Measurements from ENCODE around the gene SLC22A6. TPM values are rescaled to one million over a fixed set of nuclear protein-coding genes. Genes with fewer than 3 reads are reported as not detected.

Gene SLC22A6
- total RNA-seq, 4 donors from 2014 or later = not detected

- WGBS, 2 donors = 75 to 76% methylated on average over 5 of the region's 5 CpGs
- no peak for TF ChIP-seq POLR2A (IDR thresholded peaks at IDR 0.05)
- Histone ChIP-seq H3K9me3 (no peaks in the 10 kb centered on the region), H3K27ac (no peak overlapping the region), H3K36me3 (no peaks in the 10 kb centered on the region), H3K4me1 (peaks cover 0 to 4% of the 10 kb centered on the region in 2 donors), H3K4me3 (replicated peaks in 1 of 3) (no peak overlapping the region), H3K27me3 (no peaks in the 10 kb centered on the region)
- intact Hi-C loops (cut with DNase I) = no loop called here
- DNase-seq = no peak
Observed at GRCh38 chr11:62976109-62976508, 8.7 kb downstream of the SLC22A6 start.

- WGBS, 2 donors = 16 to 24% methylated on average over 6 to 9 of the region's 9 CpGs
- H3K4me1 ChIP-seq = peaks cover 0 to 4% of the 10 kb centered on the region in 2 donors
- intact Hi-C loops (cut with DNase I) = no loop called here
- H3K36me3 ChIP-seq = no peaks in the 10 kb centered on the region
- DNase-seq = peak; percentile 50 to 54
- H3K4me3 ChIP-seq (replicated peaks in 1 of 3) = no peak overlapping the region
- H3K27me3 ChIP-seq = no peaks in the 10 kb centered on the region
- no peak overlapping the region for H3K27ac ChIP-seq
- TF ChIP-seq CTCF (IDR thresholded peaks at IDR 0.05) = peak in 3 of 6 experiments; percentile 26 to 48 (median 44)
- TF ChIP-seq POLR2A (IDR thresholded peaks at IDR 0.05) = no peak
- no peaks in the 10 kb centered on the region for H3K9me3 ChIP-seq
Observed at GRCh38 chr11:62974848-62975522, 9.8 kb downstream of the SLC22A6 start.

GRCh38 chr11:62965574-62965973 lies 19.2 kb downstream of the SLC22A6 start:
- H3K36me3 ChIP-seq = no peaks in the 10 kb centered on the region
- WGBS, 2 donors = 65 to 68% methylated on average over 2 of the region's 2 CpGs

GRCh38 chr11:62962391-62962790 lies 22.4 kb downstream of the SLC22A6 start:
- 86 to 90% methylated on average over 2 to 3 of the region's 3 CpGs for WGBS, 2 donors
- H3K4me3 ChIP-seq (replicated peaks in 1 of 3) = no peak overlapping the region
- no peaks in the 10 kb centered on the region for H3K27me3 ChIP-seq
- no peak overlapping the region for H3K27ac ChIP-seq
- intact Hi-C loops (cut with DNase I) = no loop called here
- no peak for DNase-seq
- no peaks in the 10 kb centered on the region for H3K4me1 ChIP-seq
- no peaks in the 10 kb centered on the region for H3K36me3 ChIP-seq
- no peaks in the 10 kb centered on the region for H3K9me3 ChIP-seq
- TF ChIP-seq POLR2A (IDR thresholded peaks at IDR 0.05) (no peak), CTCF (IDR thresholded peaks at IDR 0.05) (no peak)

More at GRCh38 chr11:62965574-62965973, 19.2 kb downstream of the SLC22A6 start:
- intact Hi-C loops (cut with DNase I) = no loop called here
- no peaks in the 10 kb centered on the region for H3K4me1 ChIP-seq
- no peaks in the 10 kb centered on the region for H3K9me3 ChIP-seq
- no peak overlapping the region for H3K4me3 ChIP-seq (replicated peaks in 1 of 3)
- no peaks in the 10 kb centered on the region for H3K27me3 ChIP-seq
- no peak for TF ChIP-seq CTCF (IDR thresholded peaks at IDR 0.05)
- TF ChIP-seq POLR2A (IDR thresholded peaks at IDR 0.05) = no peak
- no peak for DNase-seq
- H3K27ac ChIP-seq = no peak overlapping the region

- H3K4me3 ChIP-seq (replicated peaks in 1 of 3) = no peak overlapping the region
- H3K36me3 ChIP-seq = no peaks in the 10 kb centered on the region
- no peaks in the 10 kb centered on the region for H3K9me3 ChIP-seq
- WGBS, 2 donors = 86 to 88% methylated on average over 4 of the region's 4 CpGs
- DNase-seq = no peak
- no peak for TF ChIP-seq POLR2A (IDR thresholded peaks at IDR 0.05)
- no peak for TF ChIP-seq CTCF (IDR thresholded peaks at IDR 0.05)
- H3K27me3 ChIP-seq = no peaks in the 10 kb centered on the region
- no peak overlapping the region for H3K27ac ChIP-seq
- no peaks in the 10 kb centered on the region for H3K4me1 ChIP-seq
- intact Hi-C loops (cut with DNase I) = no loop called here
Observed at GRCh38 chr11:62961017-62961570, 23.7 kb downstream of the SLC22A6 start.
